Activated T-helper 1 cell treated with anti-CD3 and anti-CD28 coated beads, Interleukin-12 subunit alpha, Interleukin-12 subunit beta, Interleukin-2, Interleukin-4 antibody, amounts not matched to agents 30 ng/mL and 10 ng/mL and 1 ng/mL, durations not matched to agents 14 hours and 24 hours and 36 hours (primary cell): ENCODE measurements around the gene RUVBL1. TPM values are rescaled to one million over a fixed set of nuclear protein-coding genes. Genes with fewer than 3 reads are reported as not detected.

Experiments used
- DNase-seq: peaks from one replicate; pipeline ENCODE4 v3.0.0; 2021; ENCODE audit warnings: low spot score
- H3K27ac Mint-ChIP-seq: one replicate; pipeline ENCODE4 v1.8.0; 2021; ENCODE audit warnings: mild to moderate bottlenecking, mixed read lengths
- H3K27me3 Mint-ChIP-seq: one replicate; pipeline ENCODE4 v1.8.0; 2022; ENCODE audit warnings: mild to moderate bottlenecking, moderate library complexity, mixed read lengths; ENCODE audit not compliant: insufficient read depth
- H3K36me3 Mint-ChIP-seq: one replicate; pipeline ENCODE4 v1.8.0; 2021; ENCODE audit warnings: low read depth, mixed read lengths
- H3K4me1 Mint-ChIP-seq: one replicate; pipeline ENCODE4 v1.8.0; 2021; ENCODE audit warnings: low read depth, mixed read lengths
- H3K4me3 Mint-ChIP-seq: one replicate; pipeline ENCODE4 v1.8.0; 2021; ENCODE audit warnings: mild to moderate bottlenecking, moderate library complexity, mixed read lengths
- H3K9me3 Mint-ChIP-seq: one replicate; pipeline ENCODE4 v1.8.0; 2021; ENCODE audit warnings: mixed read lengths
- intact Hi-C: fragments of 100-400 bp; cut with micrococcal nuclease; formaldehyde crosslinking; loops from one replicate; pipeline ENCODE4 v1.15.1; 2024
- total RNA-seq: library from RNA; stranded (reverse); gene quantifications from 2 replicates; pipeline ENCODE4 v1.2.3, GENCODE V29; 2022

RUVBL1 gene
- total RNA-seq, 1 donor from 2014 or later, result 135 TPM

DNA sequence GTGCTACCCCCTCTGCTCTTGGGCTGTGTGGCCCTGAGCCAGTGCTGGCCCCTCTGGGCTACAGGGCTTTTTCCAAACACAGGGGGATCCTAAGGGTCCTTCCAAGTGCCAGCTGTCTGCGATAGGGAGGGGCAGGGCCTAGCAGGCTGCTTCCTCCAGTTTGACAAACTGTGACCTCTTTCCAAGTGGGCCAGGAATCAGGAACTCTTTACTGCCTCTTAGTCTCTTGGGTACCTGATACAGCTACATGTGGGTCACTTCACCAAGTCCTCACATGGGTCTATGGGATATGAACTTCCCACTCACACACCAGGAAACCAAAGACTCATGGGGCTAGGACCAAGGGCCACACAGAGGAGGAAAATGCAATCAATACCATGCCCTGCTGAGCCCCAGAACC lies 45.9 kb downstream of the RUVBL1 start:
- H3K4me3 Mint-ChIP-seq, result no peak overlapping the region
- H3K4me1 Mint-ChIP-seq, result peaks cover 7% of the 10 kb centered on the region
- intact Hi-C loops, result loop anchor here (2.0 kb wide), 1 partner anchor 55 kb away; no protein-coding TSS in a partner anchor
- H3K27me3 Mint-ChIP-seq, result peaks cover 10% of the 10 kb centered on the region
- peaks cover 31% of the 10 kb centered on the region for H3K36me3 Mint-ChIP-seq
- DNase-seq, result no peak
- H3K27ac Mint-ChIP-seq, result no peak overlapping the region
- H3K9me3 Mint-ChIP-seq, result no peaks in the 10 kb centered on the region

GRCh38 chr3:128077202-128077624 lies 46.4 kb downstream of the RUVBL1 start:
- Mint-ChIP-seq H3K27me3 (peaks cover 10% of the 10 kb centered on the region), H3K36me3 (peaks cover 28% of the 10 kb centered on the region), H3K27ac (no peak overlapping the region), H3K4me3 (no peak overlapping the region), H3K4me1 (peaks cover 7% of the 10 kb centered on the region), H3K9me3 (no peaks in the 10 kb centered on the region)
- intact Hi-C loops, result loop anchor here (2.0 kb wide), 1 partner anchor 56 kb away; no protein-coding TSS in a partner anchor
- no peak for DNase-seq

- Mint-ChIP-seq H3K4me3 (no peak overlapping the region), H3K4me1 (peaks cover 7% of the 10 kb centered on the region), H3K36me3 (peaks cover 25% of the 10 kb centered on the region), H3K27ac (no peak overlapping the region), H3K27me3 (peaks cover 10% of the 10 kb centered on the region), H3K9me3 (no peaks in the 10 kb centered on the region)
- DNase-seq, result no peak
- intact Hi-C loops, result loop anchor here (2.0 kb wide), 1 partner anchor 56 kb away; no protein-coding TSS in a partner anchor
Measured at GRCh38 chr3:128076483-128077201, 47.0 kb downstream of the RUVBL1 start.

GRCh38 chr3:128075522-128076482 lies 47.8 kb downstream of the RUVBL1 start:
- H3K4me1 Mint-ChIP-seq, result peaks cover 7% of the 10 kb centered on the region
- H3K27me3 Mint-ChIP-seq, result peaks cover 10% of the 10 kb centered on the region
- no peaks in the 10 kb centered on the region for H3K9me3 Mint-ChIP-seq
- intact Hi-C loops, result loop anchor here (1.0 to 2.0 kb wide), 6 partner anchors 23 to 486 kb away; partner anchors contain the start of genes EEFSEC, RUVBL1, SEC61A1 and TPRA1
- DNase-seq, result peak; percentile 76
- no peak overlapping the region for H3K27ac Mint-ChIP-seq
- H3K36me3 Mint-ChIP-seq, result peaks cover 25% of the 10 kb centered on the region
- peak overlapping the region; percentile 62 for H3K4me3 Mint-ChIP-seq

GRCh38 chr3:128074851-128075521 lies 48.6 kb downstream of the RUVBL1 start:
- peaks cover 10% of the 10 kb centered on the region for H3K27me3 Mint-ChIP-seq
- H3K27ac Mint-ChIP-seq, result peak overlapping the region; percentile 18
- no peaks in the 10 kb centered on the region for H3K9me3 Mint-ChIP-seq
- H3K4me3 Mint-ChIP-seq, result no peak overlapping the region
- no peak for DNase-seq
- H3K4me1 Mint-ChIP-seq, result peaks cover 7% of the 10 kb centered on the region
- peaks cover 25% of the 10 kb centered on the region for H3K36me3 Mint-ChIP-seq
- intact Hi-C loops, result loop anchor here (1.0 to 2.0 kb wide), 5 partner anchors 22 to 485 kb away; partner anchors contain the start of genes EEFSEC, RUVBL1, SEC61A1 and TPRA1

- Mint-ChIP-seq H3K27ac (no peak overlapping the region), H3K4me3 (no peak overlapping the region), H3K36me3 (peaks cover 21% of the 10 kb centered on the region), H3K27me3 (peaks cover 10% of the 10 kb centered on the region), H3K4me1 (peaks cover 7% of the 10 kb centered on the region), H3K9me3 (no peaks in the 10 kb centered on the region)
- DNase-seq, result no peak
- intact Hi-C loops, result loop anchor here (2.0 kb wide), 2 partner anchors 21 to 49 kb away; partner anchors contain the start of genes RUVBL1 and SEC61A1
Measured at GRCh38 chr3:128073807-128074206, 49.8 kb downstream of the RUVBL1 start.

- no peak overlapping the region for H3K27ac Mint-ChIP-seq
- intact Hi-C loops, result no loop called here
- peaks cover 8% of the 10 kb centered on the region for H3K27me3 Mint-ChIP-seq
- DNase-seq, result no peak
- no peaks in the 10 kb centered on the region for H3K9me3 Mint-ChIP-seq
- H3K4me1 Mint-ChIP-seq, result peaks cover 7% of the 10 kb centered on the region
- no peak overlapping the region for H3K4me3 Mint-ChIP-seq
- H3K36me3 Mint-ChIP-seq, result peaks cover 21% of the 10 kb centered on the region
Measured at GRCh38 chr3:128073185-128073725, 50.4 kb downstream of the RUVBL1 start.

DNA sequence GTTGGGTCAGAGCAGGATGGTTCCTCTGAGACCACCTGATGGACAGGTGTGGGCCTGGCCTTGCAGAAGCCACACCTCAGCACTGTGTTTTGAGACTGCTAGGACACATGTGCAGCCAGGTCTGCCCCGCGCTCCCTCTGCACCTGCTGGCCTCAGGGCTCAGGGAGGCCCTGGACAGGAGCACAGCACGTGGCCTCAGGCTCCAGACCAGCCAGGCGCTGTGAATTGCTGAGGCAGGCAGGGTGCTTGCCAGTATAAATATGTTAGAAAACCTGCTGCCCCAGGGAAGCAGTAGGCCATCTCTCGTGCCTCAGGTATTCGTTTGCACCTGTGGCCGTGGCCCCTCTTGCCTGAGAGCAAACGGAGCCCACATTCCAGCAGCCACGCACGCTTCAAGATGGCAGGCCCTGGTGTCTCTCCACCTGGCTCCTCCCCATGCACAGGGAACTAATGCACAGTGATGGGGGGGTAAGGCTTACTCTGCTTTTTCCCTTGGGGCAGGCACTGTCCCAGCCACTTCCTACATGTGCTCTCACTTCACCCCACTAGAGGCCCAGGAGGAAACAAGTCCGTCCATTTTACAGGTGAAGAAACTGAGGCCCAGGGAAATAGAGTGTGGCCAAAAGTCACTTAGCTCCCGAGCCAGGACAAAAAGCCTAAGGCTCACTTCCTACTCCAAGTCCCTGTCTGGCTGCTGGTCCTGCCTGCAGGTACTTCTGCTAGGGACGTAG lies 51.0 kb downstream of the RUVBL1 start:
- H3K4me3 Mint-ChIP-seq, result no peak overlapping the region
- peaks cover 7% of the 10 kb centered on the region for H3K4me1 Mint-ChIP-seq
- peaks cover 5% of the 10 kb centered on the region for H3K27me3 Mint-ChIP-seq
- no peak overlapping the region for H3K27ac Mint-ChIP-seq
- DNase-seq, result no peak
- no peaks in the 10 kb centered on the region for H3K9me3 Mint-ChIP-seq
- intact Hi-C loops, result no loop called here
- peaks cover 23% of the 10 kb centered on the region for H3K36me3 Mint-ChIP-seq

- Mint-ChIP-seq H3K4me3 (no peak overlapping the region), H3K4me1 (peaks cover 7% of the 10 kb centered on the region), H3K36me3 (peaks cover 30% of the 10 kb centered on the region), H3K27ac (no peak overlapping the region), H3K9me3 (no peaks in the 10 kb centered on the region), H3K27me3 (no peaks in the 10 kb centered on the region)
- intact Hi-C loops, result no loop called here
- DNase-seq, result no peak
Measured at GRCh38 chr3:128071771-128072453, 51.7 kb downstream of the RUVBL1 start.

DNA sequence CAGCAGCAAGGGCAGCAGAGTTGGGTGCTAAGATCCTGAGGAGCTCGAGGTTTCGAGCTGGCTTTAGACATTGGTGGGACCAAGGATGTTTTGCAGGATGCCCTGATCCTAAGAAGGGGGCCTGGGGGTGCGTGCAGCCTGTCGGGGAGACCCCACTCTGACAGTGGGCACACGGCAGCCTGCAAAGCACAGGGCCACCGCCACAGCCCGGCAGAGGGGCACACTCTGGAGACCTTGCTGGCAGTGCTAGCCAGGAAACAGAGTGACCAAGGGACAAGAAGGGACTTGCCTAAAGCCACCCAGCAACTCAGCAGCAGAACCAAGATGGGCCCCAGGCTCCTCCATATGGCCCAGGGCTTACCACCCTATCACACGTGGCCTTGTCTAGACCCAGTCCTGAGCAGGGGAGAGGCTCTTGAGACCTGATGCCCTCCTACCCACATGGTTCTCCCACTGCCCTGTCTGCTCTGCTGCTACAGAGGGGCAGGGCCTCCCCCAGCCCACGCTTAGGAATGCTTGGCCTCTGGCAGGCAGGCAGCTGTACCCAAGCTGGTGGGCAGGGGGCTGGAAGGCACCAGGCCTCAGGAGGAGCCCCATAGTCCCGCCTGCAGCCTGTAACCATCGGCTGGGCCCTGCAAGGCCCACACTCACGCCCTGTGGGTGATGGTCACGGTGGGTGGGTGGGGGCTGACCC lies 52.6 kb downstream of the RUVBL1 start:
- DNase-seq, result no peak
- Mint-ChIP-seq H3K27me3 (no peaks in the 10 kb centered on the region), H3K36me3 (peaks cover 34% of the 10 kb centered on the region), H3K9me3 (no peaks in the 10 kb centered on the region), H3K4me1 (peaks cover 7% of the 10 kb centered on the region), H3K4me3 (no peak overlapping the region), H3K27ac (peak overlapping the region; percentile 44)
- intact Hi-C loops, result no loop called here

- H3K4me3 Mint-ChIP-seq, result no peak overlapping the region
- DNase-seq, result no peak
- H3K27ac Mint-ChIP-seq, result no peak overlapping the region
- H3K4me1 Mint-ChIP-seq, result peaks cover 9% of the 10 kb centered on the region
- no peaks in the 10 kb centered on the region for H3K9me3 Mint-ChIP-seq
- H3K36me3 Mint-ChIP-seq, result peaks cover 43% of the 10 kb centered on the region
- H3K27me3 Mint-ChIP-seq, result no peaks in the 10 kb centered on the region
- intact Hi-C loops, result no loop called here
Measured at GRCh38 chr3:128069271-128069670, 54.3 kb downstream of the RUVBL1 start.
